ENCODE measurements around the gene GTPBP4. TPM values are rescaled to one million over a fixed set of nuclear protein-coding genes. Genes with fewer than 3 reads are reported as not detected.
"Not testable (repeated sequence)": the region's sequence is repeated elsewhere in the genome, so short reads cannot be mapped to it uniquely, and the experiment has no call there.

GTPBP4 gene
- total and polyA plus RNA-seq, 2 experiments from 2014 or later: 42.1 to 49.7 TPM

DNA sequence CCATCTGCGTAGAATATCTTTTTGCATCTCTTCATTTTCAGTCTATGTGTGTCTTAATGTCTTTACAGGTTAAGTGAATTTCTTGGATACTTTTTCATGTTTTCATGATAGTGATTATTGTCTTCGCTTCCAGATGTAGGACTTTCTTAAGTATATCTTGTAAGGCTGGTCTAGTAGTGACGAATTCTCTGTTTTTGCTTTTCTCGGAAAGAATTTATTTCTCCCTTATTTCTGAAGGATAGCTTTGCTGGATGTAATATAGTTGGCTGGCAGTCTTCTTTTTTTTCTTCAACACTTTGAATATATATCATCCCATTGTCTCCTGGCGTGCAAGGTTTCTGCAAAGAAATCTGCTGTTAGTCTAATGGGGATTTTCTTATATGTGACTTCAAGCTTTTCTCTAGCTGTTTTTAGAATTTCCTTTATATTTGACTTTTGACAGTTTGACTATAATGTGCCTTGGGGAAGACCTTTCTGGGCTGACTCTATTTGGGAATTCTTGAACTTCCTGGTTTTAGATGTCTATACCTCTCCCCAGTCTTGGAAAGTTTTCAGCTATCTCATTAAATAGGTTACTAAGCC, 14.3 kb downstream of the GTPBP4 start:
- Histone ChIP-seq H3K27me3 (no peaks in the 10 kb centered on the region), H3K9me3 (ENCODE audit: low read depth) (no peaks in the 10 kb centered on the region), H3K4me1 (ENCODE audit: low read depth) (no peaks in the 10 kb centered on the region), H3K27ac (no peak overlapping the region), H3K36me3 (peaks cover 68% of the 10 kb centered on the region), H3K4me3 (no peak overlapping the region)
- no peak for DNase-seq (ENCODE audit: low read depth in 1 of 2, low spot score in 1 of 2)
- TF ChIP-seq, protein P1, sequence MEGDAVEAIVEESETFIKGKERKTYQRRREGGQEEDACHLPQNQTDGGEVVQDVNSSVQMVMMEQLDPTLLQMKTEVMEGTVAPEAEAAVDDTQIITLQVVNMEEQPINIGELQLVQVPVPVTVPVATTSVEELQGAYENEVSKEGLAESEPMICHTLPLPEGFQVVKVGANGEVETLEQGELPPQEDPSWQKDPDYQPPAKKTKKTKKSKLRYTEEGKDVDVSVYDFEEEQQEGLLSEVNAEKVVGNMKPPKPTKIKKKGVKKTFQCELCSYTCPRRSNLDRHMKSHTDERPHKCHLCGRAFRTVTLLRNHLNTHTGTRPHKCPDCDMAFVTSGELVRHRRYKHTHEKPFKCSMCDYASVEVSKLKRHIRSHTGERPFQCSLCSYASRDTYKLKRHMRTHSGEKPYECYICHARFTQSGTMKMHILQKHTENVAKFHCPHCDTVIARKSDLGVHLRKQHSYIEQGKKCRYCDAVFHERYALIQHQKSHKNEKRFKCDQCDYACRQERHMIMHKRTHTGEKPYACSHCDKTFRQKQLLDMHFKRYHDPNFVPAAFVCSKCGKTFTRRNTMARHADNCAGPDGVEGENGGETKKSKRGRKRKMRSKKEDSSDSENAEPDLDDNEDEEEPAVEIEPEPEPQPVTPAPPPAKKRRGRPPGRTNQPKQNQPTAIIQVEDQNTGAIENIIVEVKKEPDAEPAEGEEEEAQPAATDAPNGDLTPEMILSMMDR (IDR thresholded peaks at IDR 0.05; ENCODE audit: low read depth, low read length): no peak

DNA sequence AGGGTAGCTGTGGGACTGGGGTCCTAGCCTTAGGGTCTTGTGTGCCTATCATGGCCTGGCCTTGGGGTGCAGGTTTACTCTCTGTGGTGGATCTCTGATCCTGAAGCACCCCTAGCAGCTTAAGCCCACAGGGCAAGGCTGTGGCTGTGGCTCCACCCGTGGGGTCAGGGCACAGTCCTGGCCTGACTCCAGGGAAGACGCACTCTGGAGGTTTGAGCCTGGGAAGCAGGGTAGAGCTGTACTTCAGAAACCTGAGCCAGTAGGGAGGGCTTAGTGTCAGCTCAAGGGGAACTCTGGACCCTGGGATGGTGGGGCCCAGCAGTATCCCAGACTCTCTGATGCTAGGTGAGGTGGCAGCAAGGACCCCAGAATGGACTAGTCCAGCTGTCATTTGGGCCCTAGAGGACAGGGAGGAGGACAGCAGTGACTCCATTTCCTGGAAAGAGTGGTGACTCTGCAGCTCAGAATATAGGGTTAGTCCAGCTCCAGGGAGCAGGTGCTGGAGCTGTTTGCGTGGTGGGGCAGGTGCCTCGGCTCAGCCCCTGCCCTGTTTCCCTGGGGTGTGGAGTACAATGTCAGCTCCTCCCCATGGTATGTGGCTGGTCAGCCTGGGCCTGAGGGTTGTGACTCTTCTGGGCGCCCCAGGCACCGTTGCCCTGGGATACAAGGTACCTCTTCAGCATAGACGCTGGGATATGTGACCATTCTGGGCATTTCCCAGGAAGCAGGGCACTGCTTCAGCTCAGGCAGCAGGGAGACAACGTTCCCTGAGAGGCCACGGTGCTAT, 15.8 kb downstream of the GTPBP4 start:
- Histone ChIP-seq H3K36me3 (peaks cover 72% of the 10 kb centered on the region), H3K27ac (no peak overlapping the region), H3K9me3 (ENCODE audit: low read depth) (no peaks in the 10 kb centered on the region), H3K4me1 (ENCODE audit: low read depth) (no peaks in the 10 kb centered on the region), H3K27me3 (no peaks in the 10 kb centered on the region), H3K4me3 (no peak overlapping the region)
- no peak for DNase-seq (ENCODE audit: low read depth in 1 of 2, low spot score in 1 of 2)
- TF ChIP-seq, protein P1 (IDR thresholded peaks at IDR 0.05; ENCODE audit: low read depth, low read length): no peak

DNA sequence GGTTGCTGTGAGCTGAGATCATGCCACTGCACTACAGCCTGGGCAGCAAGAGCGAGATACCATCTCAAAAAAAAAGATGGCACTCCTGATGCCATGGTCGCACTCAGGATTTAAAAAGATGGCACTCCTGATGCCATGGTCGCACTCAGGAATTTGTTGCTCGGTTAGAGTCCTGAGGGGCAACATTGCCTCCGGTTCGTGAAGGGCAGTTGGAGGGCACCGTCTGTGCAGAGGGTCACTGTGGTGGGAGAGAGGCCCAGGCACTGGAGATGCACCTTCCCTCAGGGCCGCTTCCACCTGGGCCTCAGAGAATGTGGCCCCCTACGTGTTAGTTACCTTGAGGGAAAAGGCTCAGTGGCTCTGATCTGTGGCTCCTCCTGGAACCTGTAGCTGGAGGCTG, 18.3 kb downstream of the GTPBP4 start:
- peaks cover 65% of the 10 kb centered on the region for H3K36me3 ChIP-seq
- H3K9me3 ChIP-seq (ENCODE audit: low read depth): no peaks in the 10 kb centered on the region
- no peaks in the 10 kb centered on the region for H3K27me3 ChIP-seq
- H3K4me3 ChIP-seq: no peak overlapping the region
- no peaks in the 10 kb centered on the region for H3K4me1 ChIP-seq (ENCODE audit: low read depth)
- H3K27ac ChIP-seq: no peak overlapping the region
- TF ChIP-seq, protein P1 (IDR thresholded peaks at IDR 0.05; ENCODE audit: low read depth, low read length): no peak
- no peak for DNase-seq (ENCODE audit: low read depth in 1 of 2, low spot score in 1 of 2)

DNA sequence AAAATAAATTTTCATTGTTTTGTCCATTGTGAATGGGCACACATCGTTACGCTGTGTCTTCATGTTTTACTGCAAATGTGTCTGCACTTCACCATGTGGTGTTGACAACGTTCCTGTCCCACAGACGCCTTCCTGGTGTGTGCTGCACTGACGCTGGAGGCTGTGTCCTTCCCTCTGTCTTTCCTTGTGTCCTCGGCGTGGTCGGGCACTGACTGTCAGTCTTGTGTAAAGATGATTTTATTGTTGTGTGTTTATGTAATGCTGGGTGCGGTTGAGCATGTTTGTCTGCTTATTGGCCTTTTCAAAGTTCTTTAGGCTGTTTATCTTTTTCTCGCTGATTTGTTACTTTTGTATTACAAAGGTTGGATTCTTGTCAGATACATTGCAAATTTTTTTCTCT, 19.3 kb downstream of the GTPBP4 start:
- Histone ChIP-seq H3K9me3 (ENCODE audit: low read depth) (no peaks in the 10 kb centered on the region), H3K27ac (no peak overlapping the region), H3K36me3 (peaks cover 62% of the 10 kb centered on the region), H3K27me3 (no peaks in the 10 kb centered on the region), H3K4me3 (no peak overlapping the region), H3K4me1 (ENCODE audit: low read depth) (no peaks in the 10 kb centered on the region)
- DNase-seq (ENCODE audit: low read depth in 1 of 2, low spot score in 1 of 2): no peak
- TF ChIP-seq, protein P1 (IDR thresholded peaks at IDR 0.05; ENCODE audit: low read depth, low read length): no peak

DNA sequence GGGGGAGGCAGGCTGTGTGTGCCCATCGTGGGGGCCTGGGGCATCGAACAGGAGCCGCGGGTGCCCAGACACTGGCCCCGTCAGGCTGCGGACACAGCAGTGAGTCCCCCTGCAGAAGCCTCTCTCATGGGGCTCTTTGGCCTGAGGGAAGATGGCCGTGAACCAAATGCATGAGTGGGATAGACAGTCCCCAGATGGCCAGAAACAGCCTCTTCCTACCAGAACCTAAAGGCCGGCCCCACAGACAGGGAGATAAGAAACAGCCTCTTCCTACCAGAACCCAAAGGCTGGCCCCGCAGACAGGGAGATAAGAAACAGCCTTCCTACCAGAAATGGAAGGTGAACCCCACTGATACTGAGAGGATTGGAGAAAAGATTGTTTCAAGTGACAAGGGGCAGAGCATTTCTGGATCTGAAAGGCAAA, 20.8 kb downstream of the GTPBP4 start:
- Histone ChIP-seq H3K4me3 (no peak overlapping the region), H3K27me3 (no peaks in the 10 kb centered on the region), H3K9me3 (ENCODE audit: low read depth) (no peaks in the 10 kb centered on the region), H3K4me1 (ENCODE audit: low read depth) (no peaks in the 10 kb centered on the region), H3K36me3 (peaks cover 59% of the 10 kb centered on the region), H3K27ac (no peak overlapping the region)
- no peak for DNase-seq (ENCODE audit: low read depth in 1 of 2, low spot score in 1 of 2)
- TF ChIP-seq, protein P1 (IDR thresholded peaks at IDR 0.05; ENCODE audit: low read depth, low read length): no peak

DNA sequence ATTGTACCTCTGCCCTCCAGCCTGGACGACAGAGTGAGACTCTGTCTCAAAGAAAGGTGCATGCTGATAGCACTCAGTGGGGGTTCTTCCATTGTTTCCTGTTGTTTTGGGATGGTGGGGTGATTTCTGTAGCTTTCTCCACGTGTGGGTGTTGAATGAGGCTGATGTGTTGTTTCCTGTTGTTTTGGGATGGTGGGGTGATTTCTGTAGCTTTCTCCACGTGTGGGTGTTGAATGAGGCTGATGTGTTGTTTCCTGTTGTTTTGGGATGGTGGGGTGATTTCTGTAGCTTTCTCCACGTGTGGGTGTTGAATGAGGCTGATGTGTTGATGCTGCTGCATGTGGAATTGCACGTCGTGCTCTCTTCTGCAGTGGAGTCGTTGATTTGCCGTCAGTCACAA, 21.7 kb downstream of the GTPBP4 start:
- peaks cover 63% of the 10 kb centered on the region for H3K36me3 ChIP-seq
- H3K27ac ChIP-seq: not testable (repeated sequence)

More for the DNA sequence above, 21.7 kb downstream of the GTPBP4 start:
- H3K27me3 ChIP-seq; H3K9me3 ChIP-seq (ENCODE audit: low read depth); H3K4me1 ChIP-seq (ENCODE audit: low read depth); H3K4me3 ChIP-seq; DNase-seq (ENCODE audit: low read depth in 1 of 2, low spot score in 1 of 2): not testable (repeated sequence)

Data from cardiac muscle cell (in vitro differentiated cells and primary cell).